IMR-90 (cell line): ENCODE data around the gene ODF2. TPM values are rescaled to one million over a fixed set of nuclear protein-coding genes. Genes with fewer than 3 reads are reported as not detected.

Source experiments
- ATAC-seq: fragments of 200-7000 bp; cut with Tn5 transposase; 2 replicates; pipeline ENCODE4 v1.9.1; 2020; ENCODE audit warnings: low read depth, mild to moderate bottlenecking, moderate library complexity
- BruUV-seq: library from RNA; stranded (reverse); fragments of 400-500 nt; replicated peaks from 2 replicates; lab custom pipeline; 2021; lab: Mats Ljungman, UMichigan
- CTCF ChIA-PET: fragments of 300-600 bp; formaldehyde crosslinking; extraction: SDS; loops from one replicate; lab custom pipeline; 2021; ENCODE audit warnings: antibody characterized with exemption; lab: Yijun Ruan, JAX
- POLR2A ChIA-PET: fragments of 300-600 bp; sonication (Branson Sonifier 250); formaldehyde crosslinking; loops from one replicate; lab custom pipeline; 2022; ENCODE audit warnings: antibody characterized with exemption; ENCODE audit not compliant: unreplicated experiment; lab: Charles Lee
- DNase-seq: peaks from one replicate; pipeline ENCODE4 v3.0.0; 2013
- H2AFZ ChIP-seq: replicated peaks from 2 replicates; pipeline ENCODE3; 2013; ENCODE audit warnings: low read length, mild to moderate bottlenecking; ENCODE audit not compliant: poor library complexity
- H2AK5ac ChIP-seq: 2 replicates; pipeline ENCODE4 v1.6.1; 2013; ENCODE audit warnings: low read depth, low read length, inconsistent platforms
- H2AK9ac ChIP-seq: replicated peaks from 2 replicates; pipeline ENCODE3; 2013; ENCODE audit warnings: mild to moderate bottlenecking, low read depth, low read length, moderate library complexity; ENCODE audit not compliant: poor library complexity
- H2BK120ac ChIP-seq: 2 replicates; pipeline ENCODE4 v1.6.1; 2013; ENCODE audit warnings: low read depth, low read length, inconsistent platforms
- H2BK15ac ChIP-seq: 3 replicates; pipeline ENCODE4 v1.6.1; 2013; ENCODE audit warnings: low read depth, low read length, inconsistent platforms
- H2BK20ac ChIP-seq: 2 replicates; pipeline ENCODE4 v1.6.1; 2013; ENCODE audit warnings: low read depth, mild to moderate bottlenecking, inconsistent platforms, low read length, moderate library complexity
- H2BK5ac ChIP-seq: 2 replicates; pipeline ENCODE4 v1.6.1; 2013; ENCODE audit warnings: mild to moderate bottlenecking, low read depth, low read length, inconsistent platforms; ENCODE audit not compliant: poor library complexity, severe bottlenecking
- H3K14ac ChIP-seq: replicated peaks from 2 replicates; pipeline ENCODE4 v1.6.1; 2013; ENCODE audit warnings: low read depth, low read length, inconsistent platforms
- H3K18ac ChIP-seq: 2 replicates; pipeline ENCODE4 v1.6.1; 2013; ENCODE audit warnings: low read depth, low read length, control low read depth
- H3K23ac ChIP-seq: 2 replicates; pipeline ENCODE4 v1.6.1; 2013; ENCODE audit warnings: low read depth, low read length, inconsistent platforms
- H3K27ac ChIP-seq: 2 replicates; pipeline ENCODE4 v1.5.1; 2013; ENCODE audit warnings: mild to moderate bottlenecking, control low read depth, low read length; ENCODE audit not compliant: insufficient read depth
- H3K27me3 ChIP-seq: 2 replicates; pipeline ENCODE4 v1.6.1; 2013; ENCODE audit warnings: low read length; ENCODE audit not compliant: control insufficient read depth, insufficient read depth
- H3K36me3 ChIP-seq: 2 replicates; pipeline ENCODE4 v1.6.1; 2013; ENCODE audit warnings: low read length, mixed read lengths; ENCODE audit not compliant: control insufficient read depth, insufficient read depth
- H3K4ac ChIP-seq: 2 replicates; pipeline ENCODE4 v1.6.1; 2013; ENCODE audit warnings: low read depth, low read length, inconsistent platforms
- H3K4me1 ChIP-seq: 2 replicates; pipeline ENCODE4 v1.6.1; 2013; ENCODE audit warnings: low read length, mixed read lengths; ENCODE audit not compliant: control insufficient read depth, insufficient read depth
- H3K4me2 ChIP-seq: 2 replicates; pipeline ENCODE4 v1.6.1; 2013; ENCODE audit warnings: low read depth, mild to moderate bottlenecking, control low read depth, low read length, moderate library complexity
- H3K4me3 ChIP-seq: 2 replicates; pipeline ENCODE4 v1.5.1; 2013; ENCODE audit warnings: low read depth, mild to moderate bottlenecking, control low read depth, low read length, moderate library complexity; ENCODE audit not compliant: insufficient read depth
- H3K56ac ChIP-seq: 2 replicates; pipeline ENCODE4 v1.6.1; 2013; ENCODE audit warnings: low read length, inconsistent platforms; ENCODE audit not compliant: insufficient read depth; ENCODE audit errors: extremely low read depth
- H3K79me1 ChIP-seq, 2 experiments: 2 replicates each; pipeline ENCODE4 v1.6.1; 2013; ENCODE audit warnings: low read length in 2 of 2, inconsistent platforms in 1 of 2, low read depth in 1 of 2
- H3K9ac ChIP-seq: 2 replicates; pipeline ENCODE4 v1.6.1; 2013; ENCODE audit warnings: low read depth, low read length, control low read depth
- H3K9me1 ChIP-seq: 2 replicates; pipeline ENCODE4 v1.6.1; 2013; ENCODE audit warnings: low read length, inconsistent platforms; ENCODE audit not compliant: insufficient read depth
- H3K9me3 ChIP-seq: 2 replicates; pipeline ENCODE4 v1.6.1; 2013; ENCODE audit warnings: low read length; ENCODE audit not compliant: control insufficient read depth, insufficient read depth
- H4K20me1 ChIP-seq: 2 replicates; pipeline ENCODE4 v1.6.1; 2013; ENCODE audit warnings: low read length, inconsistent platforms; ENCODE audit not compliant: insufficient read depth
- H4K5ac ChIP-seq: 2 replicates; pipeline ENCODE4 v1.6.1; 2013; ENCODE audit warnings: mild to moderate bottlenecking, low read depth, low read length, control low read depth
- H4K8ac ChIP-seq, 2 experiments: 2 replicates each; pipeline ENCODE4 v1.6.1; 2013; ENCODE audit warnings: low read depth in 2 of 2, low read length in 2 of 2, control low read depth in 1 of 2, inconsistent platforms in 1 of 2
- H4K91ac ChIP-seq: 2 replicates; pipeline ENCODE4 v1.6.1; 2013; ENCODE audit warnings: low read depth, low read length, inconsistent platforms; ENCODE audit not compliant: insufficient read depth
- BHLHE40 ChIP-seq: fragments of 150-350 bp; IDR thresholded peaks from 2 replicates; pipeline ENCODE4 v1.6.1; 2016; ENCODE audit warnings: mild to moderate bottlenecking, low read depth, low read length
- CEBPB ChIP-seq: IDR thresholded peaks from 2 replicates; pipeline ENCODE4 v1.6.1; 2012; ENCODE audit warnings: low read depth, low read length, improper control_type of control experiment
- CHD1 ChIP-seq: IDR thresholded peaks from 2 replicates; pipeline ENCODE4 v1.6.1; 2012; ENCODE audit warnings: low read depth, low read length, improper control_type of control experiment
- FOS ChIP-seq: fragments of 150-350 bp; IDR thresholded peaks from 2 replicates; pipeline ENCODE4 v1.6.1; 2016; ENCODE audit warnings: low read depth, low read length
- MAFK ChIP-seq: IDR thresholded peaks from 2 replicates; pipeline ENCODE4 v1.6.1; 2012; ENCODE audit warnings: low read depth, low read length, improper control_type of control experiment
- MAZ ChIP-seq: IDR thresholded peaks from 2 replicates; pipeline ENCODE4 v1.6.1; 2012; ENCODE audit warnings: low read depth, mild to moderate bottlenecking, low read length, improper control_type of control experiment, moderate library complexity, borderline replicate concordance
- MXI1 ChIP-seq: IDR thresholded peaks from 2 replicates; pipeline ENCODE4 v1.6.1; 2012; ENCODE audit warnings: low read depth, mild to moderate bottlenecking, low read length, moderate library complexity, borderline replicate concordance
- POLR2A ChIP-seq: IDR thresholded peaks from 2 replicates; pipeline ENCODE4 v1.6.1; 2012; ENCODE audit warnings: mild to moderate bottlenecking, low read depth, low read length
- RAD21 ChIP-seq: IDR thresholded peaks from 2 replicates; pipeline ENCODE4 v1.6.1; 2012; ENCODE audit warnings: low read length, improper control_type of control experiment
- RCOR1 ChIP-seq: IDR thresholded peaks from 2 replicates; pipeline ENCODE4 v1.6.1; 2012; ENCODE audit warnings: mild to moderate bottlenecking, low read length, improper control_type of control experiment; ENCODE audit not compliant: insufficient replicate concordance
- RFX5 ChIP-seq: IDR thresholded peaks from 2 replicates; pipeline ENCODE4 v1.8.0; 2012; ENCODE audit warnings: low read depth, mild to moderate bottlenecking, low read length, moderate library complexity
- SMC3 ChIP-seq: fragments of 150-350 bp; IDR thresholded peaks from 2 replicates; pipeline ENCODE4 v1.6.1; 2016; ENCODE audit warnings: low read depth, mild to moderate bottlenecking, antibody characterized with exemption, low read length, moderate library complexity
- USF2 ChIP-seq: fragments of 150-350 bp; IDR thresholded peaks from 2 replicates; pipeline ENCODE4 v1.6.1; 2017; ENCODE audit warnings: mild to moderate bottlenecking, antibody characterized with exemption, low read length, low read depth
- WGBS, 2 experiments: methylation state at CpG; one replicate each; pipeline versions ENCODE4 v1.1.5 to v1.1.7; 2013; ENCODE audit warnings: missing lambda C conversion rate in 2 of 2; ENCODE audit not compliant: insufficient read length in 1 of 2; ENCODE audit errors: extremely low coverage in 2 of 2; 5-methylcytosine and 5-hydroxymethylcytosine counted together
- dilution Hi-C: fragments of 300-500 bp; cut with HindIII; formaldehyde crosslinking; loops from one replicate; pipeline ENCODE4 v1.14.3; 2018; ENCODE audit warnings: low sequenced_read_pairs; ENCODE audit not compliant: unreplicated experiment
- in situ Hi-C: fragments of 300-500 bp; cut with MboI; formaldehyde crosslinking; loops from 3 replicates; pipeline ENCODE4 v1.14.3; 2019; ENCODE audit warnings: low sequenced_read_pairs, inconsistent platforms, mixed read lengths
- intact Hi-C: fragments of 100-400 bp; cut with micrococcal nuclease; formaldehyde crosslinking; loops from 2 replicates; pipeline ENCODE4 v1.10.0; 2022
- polyA plus RNA-seq, 3 experiments: library from polyadenylated mRNA; depleted of rRNA; stranded (reverse); fragments of >200 nt; gene quantifications; 2 replicates each; pipeline ENCODE4 v1.2.3, GENCODE V29; 2012; ENCODE audit warnings: low replicate concordance in 1 of 3
- total RNA-seq: library from RNA; depleted of rRNA; stranded (reverse); fragments of >200 nt; gene quantifications from 2 replicates; pipeline ENCODE4 v1.2.3, GENCODE V29; 2012
- TF ChIP-seq, protein P1 (sequence below): conservative IDR thresholded peaks from 2 replicates; pipeline ENCODE4 v1.5.1; 2012; ENCODE audit warnings: mild to moderate bottlenecking, low read depth, low read length, improper control_type of control experiment
- TF ChIP-seq, protein P2 (sequence below): fragments of 150-350 bp; IDR thresholded peaks from 2 replicates; pipeline ENCODE4 v1.6.1; 2016; ENCODE audit warnings: low read depth, mild to moderate bottlenecking, low read length, moderate library complexity, borderline replicate concordance

The ODF2 gene
- total and polyA plus RNA-seq, 2 of the 4 experiments (the other 2 are of a cell fraction), result 40.2 to 46.4 TPM

DNA sequence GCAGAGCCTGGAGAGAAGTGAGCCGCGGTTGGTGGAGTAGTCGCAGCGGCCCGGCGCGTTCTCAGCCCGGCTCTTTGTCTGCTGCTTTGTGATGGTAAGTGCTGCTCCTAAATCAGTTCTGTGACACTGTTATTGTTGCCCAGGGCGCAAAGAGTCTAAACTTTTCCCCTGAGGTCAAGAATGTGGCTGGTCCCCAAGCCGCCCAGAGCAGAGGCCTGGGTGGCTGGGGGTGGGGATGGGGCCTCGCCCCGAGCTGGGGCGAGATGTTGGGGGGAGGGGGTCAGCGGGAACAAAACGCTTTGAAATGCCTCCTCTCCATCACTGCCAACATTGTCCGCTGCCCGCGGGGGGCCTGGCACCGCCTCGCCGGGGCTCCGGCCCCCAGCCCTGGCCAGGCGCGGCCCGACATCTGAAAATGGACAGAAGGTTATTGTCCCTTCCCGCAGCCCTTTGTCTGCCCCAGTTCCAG is 46.8 kb upstream of the ODF2 start:
- H3K56ac ChIP-seq, result no peak overlapping the region
- no peak for TF ChIP-seq SMC3
- no peak for TF ChIP-seq RFX5
- TF ChIP-seq BHLHE40, result no peak
- no peak for TF ChIP-seq RAD21
- TF ChIP-seq POLR2A, result no peak
- TF ChIP-seq FOS, result no peak
- TF ChIP-seq CHD1, result no peak
- no peak for TF ChIP-seq MAFK
- TF ChIP-seq, protein P1, sequence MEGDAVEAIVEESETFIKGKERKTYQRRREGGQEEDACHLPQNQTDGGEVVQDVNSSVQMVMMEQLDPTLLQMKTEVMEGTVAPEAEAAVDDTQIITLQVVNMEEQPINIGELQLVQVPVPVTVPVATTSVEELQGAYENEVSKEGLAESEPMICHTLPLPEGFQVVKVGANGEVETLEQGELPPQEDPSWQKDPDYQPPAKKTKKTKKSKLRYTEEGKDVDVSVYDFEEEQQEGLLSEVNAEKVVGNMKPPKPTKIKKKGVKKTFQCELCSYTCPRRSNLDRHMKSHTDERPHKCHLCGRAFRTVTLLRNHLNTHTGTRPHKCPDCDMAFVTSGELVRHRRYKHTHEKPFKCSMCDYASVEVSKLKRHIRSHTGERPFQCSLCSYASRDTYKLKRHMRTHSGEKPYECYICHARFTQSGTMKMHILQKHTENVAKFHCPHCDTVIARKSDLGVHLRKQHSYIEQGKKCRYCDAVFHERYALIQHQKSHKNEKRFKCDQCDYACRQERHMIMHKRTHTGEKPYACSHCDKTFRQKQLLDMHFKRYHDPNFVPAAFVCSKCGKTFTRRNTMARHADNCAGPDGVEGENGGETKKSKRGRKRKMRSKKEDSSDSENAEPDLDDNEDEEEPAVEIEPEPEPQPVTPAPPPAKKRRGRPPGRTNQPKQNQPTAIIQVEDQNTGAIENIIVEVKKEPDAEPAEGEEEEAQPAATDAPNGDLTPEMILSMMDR, result no peak
- TF ChIP-seq RCOR1, result no peak
- TF ChIP-seq MXI1, result no peak
- TF ChIP-seq MAZ, result no peak
- TF ChIP-seq, protein P2, sequence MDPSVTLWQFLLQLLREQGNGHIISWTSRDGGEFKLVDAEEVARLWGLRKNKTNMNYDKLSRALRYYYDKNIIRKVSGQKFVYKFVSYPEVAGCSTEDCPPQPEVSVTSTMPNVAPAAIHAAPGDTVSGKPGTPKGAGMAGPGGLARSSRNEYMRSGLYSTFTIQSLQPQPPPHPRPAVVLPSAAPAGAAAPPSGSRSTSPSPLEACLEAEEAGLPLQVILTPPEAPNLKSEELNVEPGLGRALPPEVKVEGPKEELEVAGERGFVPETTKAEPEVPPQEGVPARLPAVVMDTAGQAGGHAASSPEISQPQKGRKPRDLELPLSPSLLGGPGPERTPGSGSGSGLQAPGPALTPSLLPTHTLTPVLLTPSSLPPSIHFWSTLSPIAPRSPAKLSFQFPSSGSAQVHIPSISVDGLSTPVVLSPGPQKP, result no peak
- no peak for TF ChIP-seq CEBPB
- TF ChIP-seq USF2, result no peak
- H3K23ac ChIP-seq, result no peak overlapping the region
- H4K8ac ChIP-seq, result no peak overlapping the region
- H3K4me3 ChIP-seq, result no peak overlapping the region
- no peak overlapping the region for H2BK20ac ChIP-seq
- H2AFZ ChIP-seq, result no peak overlapping the region
- no peak overlapping the region for H3K18ac ChIP-seq
- H3K4ac ChIP-seq, result no peak overlapping the region
- no peak overlapping the region for H4K5ac ChIP-seq
- no peaks in the 10 kb centered on the region for H3K36me3 ChIP-seq
- no peak overlapping the region for H3K27ac ChIP-seq
- H2AK9ac ChIP-seq, result no peak overlapping the region
- ChIA-PET CTCF (interaction anchor here (1.5 kb wide), 1 partner anchor 47 kb away, joined by 3 read pairs; no protein-coding TSS in a partner anchor), POLR2A (no interaction called here)
- dilution Hi-C loops (no loop called here), in situ Hi-C loops (no loop called here), intact Hi-C loops (no loop called here)
- H2BK120ac ChIP-seq, result no peak overlapping the region
- H2BK15ac ChIP-seq, result no peak overlapping the region
- no peak overlapping the region for H3K4me2 ChIP-seq
- H2BK5ac ChIP-seq, result no peak overlapping the region
- peaks cover 4% of the 10 kb centered on the region; the same call in 1 of the 2 replicates for H3K9me1 ChIP-seq
- 57% methylated on average over 7 of the region's 26 CpGs; no CpG with 5 or more reads in 1 of the 2 experiments for WGBS, 2 experiments
- H3K27me3 ChIP-seq, result peaks cover 8% of the 10 kb centered on the region; the same call in 1 of the 2 replicates
- no peak for ATAC-seq
- H4K20me1 ChIP-seq, result no peaks in the 10 kb centered on the region
- H3K14ac ChIP-seq, result no peak overlapping the region
- no peak overlapping the region for H4K91ac ChIP-seq
- H2AK5ac ChIP-seq, result no peak overlapping the region
- H3K79me1 ChIP-seq, result no peaks in the 10 kb centered on the region
- no peak for DNase-seq
- no peaks in the 10 kb centered on the region for H3K9me3 ChIP-seq
- BruUV-seq, result no TSS peak
- no peak overlapping the region for H3K9ac ChIP-seq
- H3K4me1 ChIP-seq, result peaks cover 6% of the 10 kb centered on the region
